ENCODE measurements around the gene CABLES2.
A peak's percentile ranks its signal among the peaks of the same experiment; 100 is the strongest.
"Not testable (repeated sequence)": the region's sequence is repeated elsewhere in the genome, so short reads cannot be mapped to it uniquely, and the experiment has no call there.

The CABLES2 gene

DNA sequence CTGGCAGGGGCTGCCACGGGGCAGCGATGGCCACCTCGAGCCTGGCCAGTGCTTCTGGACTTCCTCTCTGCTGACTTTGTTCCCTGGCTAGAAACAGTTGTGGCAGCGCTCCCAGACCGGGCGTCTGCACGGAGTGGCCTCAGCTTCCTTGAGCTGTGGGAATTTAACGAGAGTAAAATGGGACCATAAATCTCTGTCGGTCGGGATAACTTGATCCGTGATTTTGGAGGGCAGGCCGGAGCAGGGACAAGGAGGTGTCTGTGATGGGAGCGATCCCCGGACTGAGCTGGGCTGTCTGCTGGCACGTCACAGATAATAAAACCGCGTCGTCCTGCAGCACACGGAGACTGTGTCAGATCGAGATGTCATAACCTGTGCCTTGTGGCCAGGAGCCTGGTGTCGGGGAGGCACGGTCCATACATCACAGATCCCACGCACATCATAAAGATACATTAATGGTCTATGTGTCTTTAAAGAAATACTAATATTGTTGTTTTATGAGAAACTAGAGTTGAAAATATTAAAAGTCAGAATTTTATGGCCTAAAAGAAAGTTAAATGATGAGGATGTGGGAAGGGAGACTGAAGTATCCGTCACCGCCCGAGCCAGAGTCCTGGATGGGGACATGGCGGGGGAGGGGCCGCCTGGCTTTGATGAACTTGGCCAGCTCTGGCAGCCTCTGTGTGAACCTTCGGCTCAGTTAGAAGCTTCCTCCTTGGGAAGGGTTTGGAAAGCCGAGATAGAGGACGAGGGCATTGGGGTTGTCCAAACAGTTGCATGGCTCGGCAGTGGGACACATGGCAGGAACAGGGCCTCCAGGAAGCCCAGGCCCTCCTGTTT is 26.8 kb upstream of the CABLES2 start:
- peak in 1 of 2 donors; percentile 17 for DNase-seq

DNA sequence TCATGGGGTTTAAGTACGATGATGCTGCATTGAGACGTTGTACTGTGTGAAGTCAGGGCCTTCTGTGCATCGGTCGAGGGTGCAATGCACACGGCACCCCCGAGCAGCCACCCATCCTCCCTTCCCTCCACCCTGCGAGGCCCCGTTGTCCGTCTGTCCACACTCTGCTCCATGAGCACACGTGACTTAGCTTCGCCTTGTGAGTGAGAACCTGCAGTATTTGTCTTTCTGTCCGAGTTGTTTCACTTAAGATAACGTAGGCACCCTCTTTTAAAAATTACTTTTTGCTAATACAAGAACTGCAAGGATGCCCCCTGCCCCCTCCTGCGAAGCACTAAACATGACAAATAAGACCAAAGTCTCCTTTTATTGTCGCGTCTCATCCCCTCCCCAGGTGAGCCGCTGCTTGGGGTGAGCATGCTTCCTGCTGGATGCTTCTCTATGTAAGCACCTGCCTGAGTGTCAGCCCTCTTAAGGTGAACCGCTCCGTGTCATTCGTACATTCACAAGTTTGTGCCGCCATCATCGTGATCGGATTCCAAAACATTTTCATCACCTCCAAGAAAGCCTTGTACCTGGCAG is 23.9 kb upstream of the CABLES2 start:
- DNase-seq, result no peak

DNA sequence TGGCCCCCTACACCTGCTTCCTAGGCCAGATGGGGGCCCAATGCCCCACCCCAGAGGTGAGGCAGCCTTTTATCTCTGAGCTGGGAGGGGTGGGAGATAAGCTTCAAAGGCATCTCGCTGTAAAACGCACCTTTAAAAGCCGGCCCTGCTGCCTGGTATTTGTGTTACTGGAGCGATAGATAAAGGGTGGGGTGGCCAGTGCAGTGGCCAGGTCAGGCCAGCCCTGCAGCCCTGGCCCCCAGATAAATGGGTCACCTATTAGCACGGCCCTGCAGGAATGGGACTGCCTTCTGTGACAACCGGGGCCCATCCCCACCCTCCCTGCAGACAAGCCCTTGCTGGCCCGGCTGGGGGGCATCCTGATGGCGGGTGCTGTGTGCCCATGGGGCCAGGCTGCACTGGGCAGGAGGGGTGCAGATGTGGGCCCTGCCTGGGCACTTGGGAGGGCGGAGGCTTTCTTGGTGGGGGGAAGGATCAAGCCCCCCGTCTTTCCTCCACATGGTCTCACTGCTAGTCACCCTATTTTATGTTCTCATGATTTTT is 23.3 kb upstream of the CABLES2 start:
- DNase-seq, result no peak

DNA sequence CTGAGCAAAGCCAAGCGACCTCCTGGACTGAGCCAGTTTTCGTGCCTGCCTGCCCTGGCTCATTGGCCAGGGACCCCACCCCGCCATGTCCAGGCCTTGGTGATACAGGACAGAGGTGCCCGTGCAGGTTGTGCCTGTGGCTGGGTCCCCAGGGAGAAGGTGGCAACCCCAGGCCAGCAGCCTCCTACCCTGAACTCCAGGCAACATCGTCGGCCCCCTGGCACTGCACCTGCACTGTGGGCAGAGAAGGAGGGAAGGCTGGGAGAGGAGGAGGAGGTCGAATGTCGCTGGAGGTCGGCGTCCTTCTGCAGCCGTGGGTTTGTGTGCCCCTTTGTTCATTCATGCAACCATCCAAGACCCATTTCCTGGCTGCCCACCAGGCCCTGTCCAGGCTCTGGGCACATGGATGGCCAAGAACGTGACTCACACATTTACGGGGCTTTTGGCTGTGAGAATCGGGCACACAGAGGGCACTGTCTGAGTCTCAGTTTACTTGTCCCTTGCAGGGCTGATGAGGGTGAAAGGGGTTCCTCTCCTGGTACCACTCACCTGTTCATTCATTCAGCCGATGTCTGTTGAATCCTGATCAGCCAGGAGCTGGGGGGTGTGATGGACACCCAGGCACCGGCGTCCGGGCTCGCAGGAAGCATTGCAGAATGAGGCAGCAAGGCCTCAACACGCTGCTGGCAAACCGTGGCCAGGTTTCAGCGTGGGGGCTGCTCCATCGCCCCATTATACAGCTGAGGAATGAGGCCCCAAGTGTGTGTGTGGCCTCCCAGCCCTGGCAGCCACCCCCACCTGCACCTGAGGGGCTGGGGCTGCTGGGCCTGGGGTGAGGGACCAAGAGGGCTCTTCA is 22.6 kb upstream of the CABLES2 start:
- DNase-seq, result no peak

DNA sequence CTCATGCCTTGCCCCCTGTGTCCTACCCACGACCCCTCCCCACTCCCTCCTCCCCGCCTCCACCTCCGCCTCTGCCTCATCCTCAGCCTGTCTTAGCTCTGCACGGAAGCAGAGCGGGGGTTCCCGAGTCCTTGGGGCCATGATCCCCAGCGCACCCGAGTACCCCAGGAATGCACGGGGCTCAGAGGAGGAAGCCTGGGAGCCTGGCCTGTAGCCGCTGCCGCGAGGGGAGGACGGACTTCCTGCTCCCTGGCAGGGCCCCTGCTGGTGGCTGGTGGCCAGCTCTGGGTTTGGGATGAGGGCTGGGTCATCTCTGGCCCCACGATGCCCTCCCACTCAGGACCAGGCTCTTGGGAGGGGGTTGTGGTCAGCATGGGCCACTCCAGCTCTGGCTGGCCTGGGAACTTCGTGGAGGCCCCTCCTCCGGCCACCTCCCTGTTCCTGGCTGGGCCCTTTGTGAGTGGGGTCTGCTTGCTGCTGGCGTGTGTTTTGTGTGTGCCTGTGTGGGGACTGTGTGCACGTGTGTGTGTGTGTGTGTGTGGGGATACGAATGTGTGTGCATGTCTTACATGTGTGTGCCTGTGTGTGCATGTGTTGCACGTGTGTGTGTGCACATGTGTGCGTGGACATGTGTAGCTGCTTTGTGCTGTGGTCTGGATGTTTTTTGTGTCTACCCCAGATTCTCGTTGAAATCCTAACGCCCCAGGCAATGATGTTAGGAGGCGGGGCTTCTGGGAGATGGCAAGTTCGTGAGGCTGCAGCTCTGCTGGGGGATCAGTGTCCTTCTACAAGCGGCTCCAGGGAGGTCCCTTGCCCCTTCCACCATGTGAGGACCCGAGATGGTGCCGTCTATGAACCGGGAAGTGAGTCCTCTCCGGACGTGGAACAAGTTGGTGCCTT is 21.6 kb upstream of the CABLES2 start:
- DNase-seq, result no peak

DNA sequence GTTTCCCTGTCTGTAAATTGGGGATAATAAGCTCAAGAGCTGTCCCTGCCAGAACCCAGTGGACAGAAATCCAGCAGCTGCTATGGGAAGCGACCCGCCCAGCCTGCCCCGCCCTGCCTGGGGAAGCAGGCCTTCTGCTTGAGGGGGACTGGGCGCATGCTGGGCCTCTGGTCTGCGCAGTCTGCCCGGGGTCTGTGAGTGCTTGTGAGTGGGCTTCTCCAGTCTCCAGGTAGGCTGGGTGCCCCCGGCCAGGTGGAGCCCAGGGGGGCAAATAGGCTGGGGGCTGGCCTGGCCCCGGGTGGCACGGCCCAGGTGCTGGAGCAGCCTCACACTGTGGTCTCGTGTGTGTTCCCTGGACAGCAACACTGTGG is 20.9 kb upstream of the CABLES2 start:
- no peak for DNase-seq

DNA sequence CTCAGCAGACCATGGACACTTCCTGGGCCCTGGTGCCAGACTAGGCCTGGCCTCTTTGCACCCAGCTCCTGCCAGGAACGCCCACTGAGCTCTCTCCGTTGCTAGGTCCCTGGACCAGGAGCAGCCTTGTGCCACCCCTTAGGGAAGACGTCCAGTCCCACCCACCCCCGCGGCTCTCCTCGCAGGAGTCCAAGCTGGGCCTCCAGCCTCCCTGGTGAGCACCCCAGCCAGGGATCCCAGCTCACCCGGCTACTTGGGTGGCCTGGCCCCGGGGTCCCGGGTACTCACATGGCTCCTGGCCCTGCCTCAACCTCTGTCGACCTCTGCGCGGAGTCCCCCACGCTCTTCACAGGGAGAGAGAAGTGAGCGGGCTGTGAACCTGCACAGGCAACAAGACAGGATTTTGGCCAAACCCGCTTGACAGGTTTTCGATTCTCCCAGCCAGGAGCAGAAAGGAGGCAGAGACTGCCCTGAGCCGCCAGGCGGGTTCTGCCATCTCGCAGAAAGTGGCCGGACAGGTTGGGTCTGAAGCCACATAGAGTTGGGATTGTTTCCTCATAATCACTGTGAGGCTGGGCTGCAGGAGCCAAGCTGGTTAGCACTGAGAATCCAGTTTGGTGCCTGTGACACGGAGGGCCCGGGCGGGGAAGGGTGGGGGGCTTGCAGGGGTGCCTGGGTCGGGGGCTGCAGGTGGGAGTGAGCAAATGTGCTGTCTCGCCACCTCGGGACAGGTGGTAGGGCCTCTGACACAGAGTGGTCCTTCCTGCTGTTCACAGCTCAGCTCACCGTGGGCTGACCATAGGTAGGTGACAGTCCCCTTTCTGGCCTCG is 20.3 kb upstream of the CABLES2 start, which contains the start of gene RBBP8NL:
Gene RBBP8NL, minus strand, starts transcription at position 368 of the 830 bp plus-strand sequence. CDS start 7,892 bp downstream, outside the sequence.
- no peak for DNase-seq

DNA sequence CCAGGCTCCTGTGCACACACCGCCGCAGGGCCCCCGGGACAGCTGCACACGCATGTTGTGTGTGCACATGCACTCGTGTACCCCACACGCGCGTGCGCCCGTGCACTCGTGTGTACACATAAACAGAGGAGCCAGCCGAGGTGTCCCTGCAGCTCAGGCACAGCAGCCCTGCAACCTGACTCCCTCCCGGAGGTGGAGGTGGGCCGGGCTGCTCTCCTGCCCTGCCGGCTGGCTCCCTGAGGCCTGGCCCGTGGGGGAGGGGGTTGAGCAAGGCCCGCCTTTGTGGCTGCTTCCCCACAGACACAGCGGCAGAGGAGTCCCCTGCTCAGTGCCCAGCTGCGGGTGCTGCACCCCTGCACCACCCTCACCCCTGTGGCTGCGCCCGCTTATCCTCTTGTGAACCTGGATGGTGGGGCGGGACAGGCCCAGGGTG is 19.6 kb upstream of the CABLES2 start:
- DNase-seq, result no peak

DNA sequence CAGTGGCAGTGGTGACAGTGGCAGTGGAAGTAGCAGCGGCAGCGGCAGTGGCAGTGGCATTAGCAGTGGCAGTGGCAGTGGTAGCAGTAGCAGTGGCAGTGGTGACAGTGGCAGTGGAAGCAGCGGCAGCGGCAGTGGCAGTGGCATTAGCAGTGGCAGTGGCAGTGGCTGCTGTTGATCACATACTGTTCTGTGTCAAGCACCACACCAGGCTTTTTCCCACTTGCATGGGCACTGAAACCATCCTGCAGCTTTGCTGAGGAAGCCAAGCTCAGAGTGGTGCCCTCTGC is 18.9 kb upstream of the CABLES2 start:
- not testable (repeated sequence) for DNase-seq

DNA sequence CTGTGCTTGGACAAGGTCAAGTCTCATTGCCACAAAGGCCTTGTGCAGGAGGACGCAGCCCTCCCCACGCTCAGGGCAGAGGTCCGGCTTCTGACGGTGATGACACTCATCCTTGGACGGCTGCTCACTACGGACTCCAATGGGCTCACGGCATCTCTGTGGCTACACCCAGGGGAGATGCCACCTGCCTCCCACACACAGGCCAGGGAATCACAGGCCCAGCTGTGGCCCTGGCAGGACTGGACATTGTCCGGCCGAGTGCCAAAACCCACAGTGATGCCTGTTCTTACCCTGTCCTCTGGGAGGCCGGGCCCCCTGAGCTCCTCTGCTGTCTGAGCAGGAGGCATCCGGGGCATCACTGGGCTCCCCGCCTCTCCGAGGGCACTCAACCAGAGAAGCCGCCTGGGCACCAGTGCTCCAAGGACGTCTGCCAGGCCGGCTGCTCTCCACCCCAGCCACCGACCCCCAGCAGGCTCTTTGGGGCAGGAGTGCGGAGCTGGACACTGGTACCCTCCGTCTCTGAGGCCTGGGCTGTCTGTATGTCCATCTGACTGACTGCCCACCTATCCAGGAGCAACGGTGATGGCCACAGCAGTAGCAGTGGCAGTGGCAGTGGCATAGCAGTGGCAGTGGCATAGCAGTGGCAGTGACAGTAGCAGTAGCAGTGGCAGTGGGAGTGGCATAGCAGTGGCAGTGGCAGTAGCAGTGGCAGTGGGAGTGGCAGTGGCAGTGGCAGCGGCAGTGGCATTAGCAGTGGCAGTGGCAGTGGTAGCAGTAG is 18.4 kb upstream of the CABLES2 start:
- DNase-seq, result no peak

DNA sequence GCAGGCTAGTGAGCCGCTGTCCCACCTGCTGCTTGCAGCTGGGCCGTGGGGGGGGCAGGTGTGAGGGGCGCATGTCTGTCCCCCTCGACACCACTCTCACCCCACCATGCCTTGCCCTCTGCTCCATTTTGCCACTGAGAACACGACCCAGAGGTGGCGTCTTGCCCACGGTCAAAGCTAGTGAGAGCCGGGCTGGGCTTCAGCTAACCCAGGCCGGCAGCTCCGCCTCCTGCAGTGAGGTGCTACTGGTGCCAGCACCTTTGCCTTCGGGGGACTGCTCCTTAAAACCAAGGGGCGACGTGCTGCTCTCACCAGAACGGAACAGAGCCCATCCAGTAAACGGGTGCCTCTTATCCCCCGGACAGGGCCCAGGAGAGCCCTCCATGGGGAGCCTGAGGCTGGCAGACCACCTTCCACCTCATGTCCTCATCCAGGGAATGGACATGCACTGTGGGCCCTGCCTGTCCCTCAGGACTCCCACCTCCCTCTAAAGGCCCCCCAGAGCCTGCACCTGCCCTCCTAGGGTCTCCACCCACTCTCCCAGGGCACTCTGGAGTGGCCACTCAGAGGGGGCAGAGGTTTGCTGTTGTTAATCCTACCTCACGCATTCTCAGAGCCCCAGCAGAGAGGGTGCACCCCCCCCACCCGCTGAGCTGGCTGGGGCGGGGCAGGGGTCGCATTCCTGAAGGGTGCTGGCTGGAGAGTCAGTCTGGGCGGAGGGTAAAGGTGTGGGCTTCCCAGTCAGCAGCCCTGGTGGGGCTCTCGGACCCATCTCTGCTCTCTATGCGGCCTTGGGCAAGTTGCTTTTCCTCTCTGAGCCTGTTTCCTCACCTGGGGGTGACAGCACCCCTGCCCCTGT is 17.4 kb upstream of the CABLES2 start:
- DNase-seq, result no peak

DNA sequence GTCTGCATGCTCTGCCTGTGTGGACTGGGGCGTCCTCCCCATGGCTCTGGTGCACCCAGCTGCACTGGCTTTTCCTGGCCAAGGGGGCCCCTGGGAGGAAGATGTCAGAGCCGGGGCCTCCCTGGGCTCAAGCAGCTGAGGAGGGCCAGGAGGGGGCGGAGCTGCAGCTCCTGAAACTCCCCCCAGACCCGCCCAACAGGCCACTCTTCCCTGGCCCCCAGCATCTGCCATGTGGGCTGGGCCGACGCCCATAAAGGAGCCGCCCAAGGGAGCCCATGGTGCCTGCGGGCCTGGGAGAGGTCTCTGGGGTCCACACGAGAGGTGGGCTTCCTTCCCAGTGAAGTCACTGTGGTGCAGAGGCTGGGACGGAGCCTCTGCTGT is 16.2 kb upstream of the CABLES2 start:
- no peak for DNase-seq

DNA sequence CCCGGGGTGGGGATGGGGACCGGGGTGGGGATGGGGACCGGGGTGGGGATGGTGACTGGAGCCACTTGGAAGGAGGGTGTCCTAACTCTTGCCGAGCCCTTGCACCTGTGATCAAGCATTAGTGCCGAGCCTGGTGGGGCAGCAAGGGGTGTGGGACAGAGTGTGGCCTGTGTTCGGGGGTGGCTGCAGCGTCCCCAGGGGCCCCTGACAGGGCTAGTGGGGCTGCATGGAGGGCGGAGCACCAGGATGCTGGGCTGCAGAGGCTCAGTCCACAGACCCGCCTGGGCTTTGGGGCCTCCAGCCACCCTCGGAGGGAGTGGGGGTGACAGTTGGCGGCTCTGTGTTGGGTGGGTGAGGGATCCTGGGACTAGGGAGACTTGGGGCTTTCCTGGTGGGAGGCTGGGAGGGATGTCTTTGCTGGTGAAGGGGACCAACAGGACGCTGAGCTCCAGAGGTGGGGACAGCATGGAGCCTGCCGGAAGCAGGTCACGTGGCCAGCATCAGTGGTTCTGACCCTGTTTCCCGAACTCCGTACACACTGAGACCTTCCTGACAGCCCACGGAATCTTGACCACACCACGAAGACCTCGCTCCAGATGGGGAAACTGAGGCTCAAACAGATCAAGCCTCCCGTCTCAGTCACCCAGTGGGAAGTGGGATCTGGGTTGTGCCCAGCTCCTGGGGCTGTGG is 15.7 kb upstream of the CABLES2 start:
- DNase-seq, result no peak

DNA sequence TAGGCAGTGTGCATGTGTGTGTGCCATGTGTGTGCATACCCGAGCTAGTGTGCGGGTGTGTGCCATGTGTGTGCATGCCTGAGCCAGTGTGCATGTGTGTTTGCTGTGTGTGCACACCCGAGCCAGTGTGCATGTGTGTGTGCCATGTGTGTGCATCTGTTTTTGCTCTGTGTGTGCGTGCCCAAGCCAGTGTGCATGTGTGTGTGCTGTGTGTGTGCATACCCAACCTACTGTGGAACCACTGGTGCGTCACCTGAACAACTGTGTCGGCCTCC is 14.6 kb upstream of the CABLES2 start:
- DNase-seq, result no peak

DNA sequence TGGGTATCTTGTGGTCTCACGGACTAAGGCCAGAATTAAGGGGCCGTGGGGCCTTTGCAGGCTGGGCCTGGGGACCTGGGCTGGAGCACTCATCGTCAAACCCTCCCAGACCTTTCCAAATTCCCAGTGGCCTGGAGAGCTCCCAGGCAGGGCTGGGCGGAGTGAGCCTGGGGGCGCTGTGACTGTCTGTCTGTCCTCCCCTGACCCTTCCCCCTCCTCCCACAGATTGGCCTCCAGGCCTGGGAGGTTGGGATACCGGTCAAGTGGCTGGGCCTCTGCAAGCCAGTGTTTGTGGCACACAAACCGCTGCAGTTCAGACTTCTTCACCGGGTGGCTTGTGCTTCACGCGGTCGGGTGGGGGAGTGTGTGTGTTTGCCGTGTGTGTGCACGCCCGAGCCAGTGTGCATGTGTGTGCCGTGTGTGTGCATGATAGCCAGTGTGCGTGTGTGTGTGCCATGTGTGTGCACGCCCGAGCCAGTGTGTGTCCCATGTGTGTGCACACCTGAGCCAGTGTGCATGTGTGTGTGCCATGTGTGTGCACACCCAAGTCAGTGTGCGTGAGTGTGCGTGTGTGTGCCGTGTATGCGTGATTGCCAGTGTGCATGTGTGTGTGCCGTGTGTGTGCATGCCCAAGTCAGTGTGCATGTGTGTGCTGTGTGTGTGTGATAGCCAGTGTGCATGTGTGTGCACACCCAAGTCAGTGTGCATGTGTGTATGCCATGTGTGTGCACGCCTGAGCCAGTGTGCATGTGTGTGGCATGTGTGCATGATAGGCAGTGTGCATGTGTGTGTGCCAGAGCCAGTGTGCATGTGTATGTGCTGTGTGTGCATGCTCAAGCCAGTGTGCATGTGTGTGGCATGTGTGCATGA is 14.0 kb upstream of the CABLES2 start:
- DNase-seq, result no peak

DNA sequence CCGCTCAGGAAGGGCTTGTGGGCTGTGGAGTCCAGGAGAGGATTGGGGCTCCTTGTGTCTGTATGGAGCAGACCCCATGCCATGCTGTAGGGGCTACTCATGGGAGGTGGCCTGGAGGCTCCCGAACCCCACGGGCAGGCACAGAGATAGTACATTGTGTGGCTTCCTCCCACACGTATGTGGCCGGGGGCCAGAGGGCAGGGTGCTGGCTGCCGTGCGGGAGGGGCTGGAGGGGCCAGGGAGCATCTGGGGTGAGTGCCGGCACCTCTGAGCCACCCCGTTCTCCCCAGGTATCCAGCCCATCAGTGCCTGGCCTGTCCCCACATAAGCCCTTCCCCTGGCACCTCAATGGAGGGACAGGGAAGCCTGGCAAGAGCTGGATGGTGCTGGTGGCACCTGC is 12.7 kb upstream of the CABLES2 start:
- no peak for DNase-seq

DNA sequence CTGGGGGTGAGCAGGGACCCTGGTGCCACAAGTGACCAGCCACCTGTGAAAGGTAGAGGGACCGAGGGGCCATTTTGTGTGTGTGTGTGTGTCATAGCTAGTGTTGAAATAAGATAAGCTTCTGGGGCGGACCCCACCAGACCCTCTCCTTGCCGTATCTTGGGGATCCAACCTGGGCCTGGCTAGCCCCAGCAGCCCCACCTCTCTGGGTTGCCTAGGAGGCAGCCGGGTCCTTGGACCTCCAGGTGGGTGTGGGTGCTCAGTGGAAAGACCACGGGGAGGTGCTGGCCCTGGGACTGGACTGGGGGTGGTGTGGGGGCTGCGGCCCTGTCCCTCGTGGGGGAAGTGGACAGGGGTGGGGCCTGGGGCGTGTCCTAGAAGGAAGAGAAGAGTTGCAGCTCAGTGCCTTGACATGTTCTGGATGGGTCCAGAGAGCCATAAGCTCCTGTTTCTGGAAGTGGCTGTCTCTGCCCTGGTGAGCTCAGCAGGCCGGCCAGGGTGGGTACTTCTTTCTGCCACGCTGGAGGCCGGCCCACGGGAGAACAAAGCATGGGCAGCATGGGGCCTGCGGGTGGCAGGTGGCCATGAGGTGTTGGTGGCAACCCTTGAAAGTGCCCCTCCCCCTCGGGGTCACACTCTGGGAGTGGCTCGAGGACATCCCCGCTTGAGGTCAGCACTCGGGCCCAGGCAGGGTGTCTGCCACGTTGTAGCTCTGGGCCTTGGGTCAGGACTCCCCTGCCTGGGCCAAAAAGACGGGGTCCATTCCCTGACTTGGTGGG is 11.8 kb upstream of the CABLES2 start:
- DNase-seq, result no peak
